Lower leg skin (tissue), 4 donors: ENCODE measurements around the gene SUN2. TPM values are rescaled to one million over a fixed set of nuclear protein-coding genes. Genes with fewer than 3 reads are reported as not detected.
A peak's percentile ranks its signal among the peaks of the same experiment; 100 is the strongest.

Experiments used
- DNase-seq, 2 donors: peaks; one replicate each; pipeline ENCODE4 v3.0.0-alpha.2; 2019; ENCODE audit warnings: low spot score in 2 of 2
- H3K4me3 ChIP-seq: fragments of 200-600 bp; sonication (generic); 2 replicates; pipeline ENCODE4 v1.5.1; 2017; ENCODE audit warnings: mild to moderate bottlenecking, low read depth; ENCODE audit not compliant: poor library complexity, severe bottlenecking
- CTCF ChIP-seq, 3 donors: fragments of 450-650 bp; IDR thresholded peaks; one replicate each; pipeline ENCODE4 v1.5.1; 2016; ENCODE audit warnings: antibody characterized with exemption in 3 of 3, mild to moderate bottlenecking in 3 of 3, moderate library complexity in 2 of 3
- POLR2A ChIP-seq, 2 donors: fragments of 450-650 bp; IDR thresholded peaks; one replicate each; pipeline ENCODE4 v1.6.1; 2016 to 2017; ENCODE audit warnings: antibody characterized with exemption in 2 of 2, mild to moderate bottlenecking in 1 of 2, moderate library complexity in 1 of 2
- WGBS, 2 donors: methylation state at CpG; one replicate each; pipeline ENCODE4 v1.1.5; 2018; 5-methylcytosine and 5-hydroxymethylcytosine counted together
- intact Hi-C: fragments of 100-400 bp; cut with DNase I; formaldehyde crosslinking; loops from one replicate; pipeline ENCODE4 v1.15.0; 2023; ENCODE audit warnings: low total_unique reads
- total RNA-seq, 4 donors: library from RNA; depleted of rRNA; stranded (reverse); fragments of >200 nt; gene quantifications; one replicate each; pipeline ENCODE4 v1.1.0, GENCODE V29; 2016

SUN2 gene
- total RNA-seq, 4 donors from 2014 or later: 231 to 344 (median 282) TPM

- no peak for DNase-seq
- no peak overlapping the region for H3K4me3 ChIP-seq
- 82 to 83% methylated on average over 12 of the region's 12 CpGs for WGBS, 2 donors
- intact Hi-C loops: no loop called here
- TF ChIP-seq POLR2A (IDR thresholded peaks at IDR 0.05) (no peak), CTCF (IDR thresholded peaks at IDR 0.05) (no peak)
These were observed 40.6 kb upstream of the SUN2 start for GRCh38 chr22:38796262-38796957.

- TF ChIP-seq POLR2A (IDR thresholded peaks at IDR 0.05) (no peak), CTCF (IDR thresholded peaks at IDR 0.05) (no peak)
- DNase-seq: no peak
- 73 to 80% methylated on average over 4 of the region's 4 CpGs for WGBS, 2 donors
- H3K4me3 ChIP-seq: no peak overlapping the region
- intact Hi-C loops: no loop called here
These were observed 39.8 kb upstream of the SUN2 start for GRCh38 chr22:38795569-38795968.

DNA sequence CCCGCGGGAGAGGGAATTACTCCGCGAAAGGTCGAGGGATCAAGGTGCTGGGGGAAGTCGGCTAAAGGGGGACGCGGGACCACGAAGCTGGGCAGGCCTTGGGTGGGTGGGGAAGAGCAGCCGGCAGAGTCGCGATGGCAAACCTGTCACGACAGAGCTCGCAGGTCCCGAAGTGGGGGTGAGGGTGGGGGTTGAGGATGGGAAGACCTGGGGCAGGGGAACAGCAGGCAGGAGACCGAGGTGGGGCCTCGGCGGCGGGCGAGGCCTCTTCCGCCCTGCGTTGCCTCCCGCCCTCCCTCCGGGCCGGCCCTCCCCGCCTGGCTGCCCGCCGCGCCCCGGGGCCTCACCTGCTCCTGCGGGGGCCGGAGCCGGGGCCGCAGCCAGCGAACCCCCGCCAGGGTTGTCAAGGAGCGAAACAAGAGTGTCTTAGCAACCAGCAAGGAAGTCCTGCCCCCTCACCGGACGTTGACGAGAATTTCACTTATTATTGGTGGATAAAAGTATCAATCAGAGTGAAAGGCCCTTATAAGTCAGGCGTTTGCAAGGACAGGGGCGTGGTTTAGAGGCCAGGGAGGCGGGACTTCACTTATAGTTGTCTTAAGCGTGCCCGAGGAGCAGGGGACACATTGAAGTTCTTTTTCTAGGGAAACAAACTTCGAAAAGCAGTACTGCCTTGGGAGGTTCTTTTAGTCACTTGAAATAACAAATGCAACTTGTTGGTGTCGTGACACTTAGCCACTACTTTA is 38.1 kb upstream of the SUN2 start, which contains the start of gene DNAL4:
Gene DNAL4 (minus strand): TSS at position 423 of the 746 bp plus-strand sequence. CDS start 11,412 bp downstream, outside the sequence.
- 0 to 1% methylated on average over 45 to 47 of the region's 47 CpGs for WGBS, 2 donors
- DNase-seq: peak; percentile 98 to 99
- TF ChIP-seq POLR2A (IDR thresholded peaks at IDR 0.05): no peak
- TF ChIP-seq CTCF (IDR thresholded peaks at IDR 0.05): no peak
- intact Hi-C loops: no loop called here
- peak within 1 kb of the TSS; percentile 59 for H3K4me3 ChIP-seq

- peak overlapping the region; percentile 59 for H3K4me3 ChIP-seq
- DNase-seq: no peak
- intact Hi-C loops: no loop called here
- 14 to 15% methylated on average over 9 of the region's 9 CpGs for WGBS, 2 donors
- TF ChIP-seq CTCF (IDR thresholded peaks at IDR 0.05) (no peak), POLR2A (IDR thresholded peaks at IDR 0.05) (no peak)
These were observed 37.5 kb upstream of the SUN2 start for GRCh38 chr22:38793317-38793716.

DNA sequence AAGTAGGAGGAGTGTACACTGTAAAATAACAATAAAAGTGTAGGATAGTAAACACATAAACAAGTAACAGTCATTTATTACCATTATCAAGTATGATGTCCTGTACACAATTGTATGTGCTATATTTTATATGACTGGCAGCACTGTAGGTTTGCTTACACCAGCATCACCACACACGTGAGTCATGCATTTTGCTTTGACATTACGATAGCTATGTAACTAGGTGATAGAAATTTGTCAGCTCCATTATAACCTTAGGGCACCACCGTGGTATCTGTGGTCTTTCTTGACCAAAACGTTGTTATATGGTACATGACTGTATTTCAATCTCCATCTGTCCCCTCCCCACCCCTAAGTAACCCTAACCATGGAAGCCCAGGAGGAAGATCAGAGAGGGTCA is 37.0 kb upstream of the SUN2 start:
- TF ChIP-seq CTCF (IDR thresholded peaks at IDR 0.05) (no peak), POLR2A (IDR thresholded peaks at IDR 0.05) (no peak)
- 37 to 42% methylated on average over 4 of the region's 4 CpGs for WGBS, 2 donors
- no peak for DNase-seq
- H3K4me3 ChIP-seq: no peak overlapping the region
- intact Hi-C loops: no loop called here
